Naive thymus-derived CD8-positive, alpha-beta T cell (primary cell): ENCODE results near the gene SPSB4. TPM values are rescaled to one million over a fixed set of nuclear protein-coding genes. Genes with fewer than 3 reads are reported as not detected.

Experiments used
- ATAC-seq, 2 donors: fragments of 150-1000 bp; cut with Tn5 transposase in 1 of 2; sonication (Bioruptor Pico), chemical (Tn5 transposase) in 1 of 2; 1 replicate in 1 of 2; 2 replicates in 1 of 2; pipeline ENCODE4 v1.10.0; 2021; ENCODE audit warnings: mild to moderate bottlenecking in 2 of 2, moderate library complexity in 2 of 2
- POLR2A ChIA-PET: fragments of 350-600 bp; sonication (Branson Sonifier 250); formaldehyde crosslinking; loops from one replicate; lab custom pipeline; 2021; ENCODE audit warnings: antibody characterized with exemption; lab: Charles Lee
- DNase-seq, 10 donors: peaks; one replicate each; pipeline versions ENCODE4 v3.0.0 to v3.0.0-alpha.2; 2020 to 2022
- H3K27ac Mint-ChIP-seq, 10 donors: one replicate each; pipeline ENCODE4 v1.8.0; 2020 to 2022; ENCODE audit warnings: mild to moderate bottlenecking in 10 of 10, mixed read lengths in 10 of 10, moderate library complexity in 4 of 10, inconsistent platforms in 1 of 10
- H3K27me3 Mint-ChIP-seq, 5 donors: one replicate each; pipeline ENCODE4 v1.8.0; 2021 to 2022; ENCODE audit warnings: mixed read lengths in 5 of 5
- H3K36me3 Mint-ChIP-seq, 3 donors: one replicate each; pipeline ENCODE4 v1.8.0; 2020 to 2022; ENCODE audit warnings: mixed read lengths in 3 of 3, mild to moderate bottlenecking in 2 of 3, inconsistent platforms in 1 of 3
- H3K4me1 Mint-ChIP-seq, 4 donors: one replicate each; pipeline ENCODE4 v1.8.0; 2021 to 2022; ENCODE audit warnings: mixed read lengths in 4 of 4
- H3K4me3 Mint-ChIP-seq, 10 donors: one replicate each; pipeline ENCODE4 v1.8.0; 2020 to 2022; ENCODE audit warnings: mild to moderate bottlenecking in 10 of 10, mixed read lengths in 10 of 10, moderate library complexity in 6 of 10, inconsistent platforms in 1 of 10
- H3K9me3 Mint-ChIP-seq, 9 donors: one replicate each; pipeline ENCODE4 v1.8.0; 2020 to 2022; ENCODE audit warnings: mixed read lengths in 9 of 9, mild to moderate bottlenecking in 3 of 9, inconsistent platforms in 1 of 9, moderate library complexity in 1 of 9
- polyA plus RNA-seq, 3 donors: library from polyadenylated mRNA; unstranded; fragments of 300-500 nt; fragmentation: Illumina TruSeq; gene quantifications; one replicate each; pipeline ENCODE4 v1.2.3, GENCODE V29; 2021
- total RNA-seq, 8 experiments: library from RNA in 2 of 8; stranded (reverse) in 2 of 8; gene quantifications; one replicate each; pipeline ENCODE4 v1.2.3 and lab custom pipeline; 2021 to 2026

Gene SPSB4
- total and polyA plus RNA-seq, 5 experiments from 2014 or later: not detected

GRCh38 chr3:141057436-141057835, 6.3 kb downstream of the SPSB4 start:
- peaks cover 0 to 2% (median 1%) of the 10 kb centered on the region in 4 donors for H3K4me1 Mint-ChIP-seq
- ATAC-seq (no peak), DNase-seq (no peak)
- no peak overlapping the region for H3K4me3 Mint-ChIP-seq
- peaks cover 0 to under 1% (median 0%) of the 10 kb centered on the region in 3 donors for H3K36me3 Mint-ChIP-seq
- H3K9me3 Mint-ChIP-seq: peaks cover 0 to 3% (median 0%) of the 10 kb centered on the region in 9 donors
- POLR2A ChIA-PET: no interaction called here
- no peak overlapping the region for H3K27ac Mint-ChIP-seq
- H3K27me3 Mint-ChIP-seq: peaks cover 13 to 33% (median 17%) of the 10 kb centered on the region in 5 donors

GRCh38 chr3:141057946-141058800, 7.0 kb downstream of the SPSB4 start:
- Mint-ChIP-seq H3K4me3 (no peak overlapping the region), H3K4me1 (no peaks in the 10 kb centered on the region), H3K36me3 (no peaks in the 10 kb centered on the region), H3K27me3 (peaks cover 12 to 25% (median 15%) of the 10 kb centered on the region in 5 donors), H3K27ac (no peak overlapping the region), H3K9me3 (peaks cover 0 to 3% (median 0%) of the 10 kb centered on the region in 9 donors)
- ATAC-seq: no peak
- no peak for DNase-seq
- POLR2A ChIA-PET: no interaction called here

GRCh38 chr3:141058996-141059395, 7.8 kb downstream of the SPSB4 start:
- no peak for DNase-seq
- peaks cover 7 to 17% (median 9%) of the 10 kb centered on the region in 5 donors for H3K27me3 Mint-ChIP-seq
- peaks cover 3 to 8% (median 4%) of the 10 kb centered on the region in 4 donors for H3K4me1 Mint-ChIP-seq
- H3K36me3 Mint-ChIP-seq: no peaks in the 10 kb centered on the region
- POLR2A ChIA-PET: no interaction called here
- H3K27ac Mint-ChIP-seq: no peak overlapping the region
- no peak overlapping the region for H3K4me3 Mint-ChIP-seq
- ATAC-seq: no peak
- H3K9me3 Mint-ChIP-seq: peaks cover 0 to 3% (median 0%) of the 10 kb centered on the region in 9 donors

DNA sequence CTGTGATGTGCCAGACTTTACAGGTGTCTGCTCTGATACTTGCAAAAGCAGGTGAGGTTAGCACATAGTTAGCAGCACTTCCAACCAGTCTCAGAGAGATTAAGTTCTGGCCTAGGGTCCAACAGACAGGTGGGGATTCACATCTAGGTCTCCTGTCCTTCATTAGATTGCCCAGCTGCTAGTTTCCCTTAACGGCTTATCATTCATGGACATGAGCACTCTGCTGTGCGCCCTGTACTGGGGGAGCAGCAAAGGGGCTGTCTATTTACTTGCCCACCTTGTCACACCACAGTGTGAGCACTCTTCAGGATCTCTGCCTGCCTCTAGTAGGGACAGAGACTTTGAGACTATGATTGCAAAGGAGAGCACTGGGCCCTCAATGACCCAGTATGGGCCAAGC, 8.7 kb downstream of the SPSB4 start:
- POLR2A ChIA-PET: no interaction called here
- Mint-ChIP-seq H3K36me3 (no peaks in the 10 kb centered on the region), H3K27me3 (peaks cover 4 to 11% (median 9%) of the 10 kb centered on the region in 5 donors), H3K9me3 (peaks cover 0 to 4% (median 0%) of the 10 kb centered on the region in 9 donors), H3K4me3 (no peak overlapping the region), H3K27ac (no peak overlapping the region), H3K4me1 (peaks cover 6 to 11% (median 7%) of the 10 kb centered on the region in 4 donors)
- DNase-seq (no peak), ATAC-seq (no peak)

- ATAC-seq (no peak), DNase-seq (no peak)
- Mint-ChIP-seq H3K4me1 (peaks cover 6 to 11% (median 7%) of the 10 kb centered on the region in 4 donors), H3K36me3 (no peaks in the 10 kb centered on the region), H3K27me3 (peaks cover 0 to 7% (median 5%) of the 10 kb centered on the region in 5 donors), H3K4me3 (no peak overlapping the region), H3K27ac (no peak overlapping the region), H3K9me3 (peaks cover 0 to 4% (median 0%) of the 10 kb centered on the region in 9 donors)
- POLR2A ChIA-PET: no interaction called here
Observed at GRCh38 chr3:141060327-141060726, 9.2 kb downstream of the SPSB4 start.

DNA sequence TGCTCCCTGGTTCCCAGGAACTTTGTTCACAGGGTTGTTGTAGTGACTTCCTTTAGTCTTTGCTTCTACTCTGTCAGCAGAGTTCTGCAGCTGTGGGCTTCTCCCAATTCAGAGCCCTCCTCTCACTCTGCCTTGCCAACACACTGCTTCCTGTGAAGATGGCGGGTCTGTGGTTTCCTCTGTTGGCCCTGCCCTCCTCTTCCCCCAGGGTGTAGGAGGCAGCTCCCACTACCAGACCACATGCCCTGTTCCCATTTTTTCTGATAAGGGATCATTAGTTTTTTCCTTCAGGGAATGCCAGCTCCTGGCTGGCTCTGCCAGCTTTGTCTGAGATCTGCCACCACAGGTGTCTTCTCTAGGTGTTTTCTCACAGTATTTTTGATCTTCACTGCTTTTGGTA, 12.7 kb downstream of the SPSB4 start:
- no peak for DNase-seq
- H3K4me1 Mint-ChIP-seq: peaks cover 6 to 11% (median 8%) of the 10 kb centered on the region in 4 donors
- POLR2A ChIA-PET: no interaction called here
- H3K9me3 Mint-ChIP-seq: peaks cover 0 to 4% (median 0%) of the 10 kb centered on the region in 9 donors
- H3K36me3 Mint-ChIP-seq: no peaks in the 10 kb centered on the region
- no peak for ATAC-seq
- peaks cover 0 to 2% (median 0%) of the 10 kb centered on the region in 5 donors for H3K27me3 Mint-ChIP-seq
- H3K4me3 Mint-ChIP-seq: no peak overlapping the region
- peak overlapping the region in 1 of 10 donors; percentile 44 for H3K27ac Mint-ChIP-seq

GRCh38 chr3:141064255-141064926, 13.2 kb downstream of the SPSB4 start:
- Mint-ChIP-seq H3K4me1 (peaks cover 6 to 11% (median 8%) of the 10 kb centered on the region in 4 donors), H3K27ac (no peak overlapping the region), H3K36me3 (no peaks in the 10 kb centered on the region), H3K9me3 (peaks cover 0 to 4% (median 0%) of the 10 kb centered on the region in 9 donors), H3K4me3 (no peak overlapping the region), H3K27me3 (peaks cover 0 to 2% (median 0%) of the 10 kb centered on the region in 5 donors)
- no peak for ATAC-seq
- DNase-seq: no peak
- POLR2A ChIA-PET: no interaction called here

GRCh38 chr3:141065258-141065657, 14.1 kb downstream of the SPSB4 start:
- H3K9me3 Mint-ChIP-seq: peaks cover 0 to 4% (median 0%) of the 10 kb centered on the region in 9 donors
- H3K36me3 Mint-ChIP-seq: no peaks in the 10 kb centered on the region
- DNase-seq (no peak), ATAC-seq (no peak)
- H3K27me3 Mint-ChIP-seq: peaks cover 0 to 2% (median 0%) of the 10 kb centered on the region in 5 donors
- peaks cover 6 to 11% (median 8%) of the 10 kb centered on the region in 4 donors for H3K4me1 Mint-ChIP-seq
- H3K27ac Mint-ChIP-seq: peak overlapping the region in 1 of 10 donors; percentile 62
- H3K4me3 Mint-ChIP-seq: no peak overlapping the region
- POLR2A ChIA-PET: no interaction called here

DNA sequence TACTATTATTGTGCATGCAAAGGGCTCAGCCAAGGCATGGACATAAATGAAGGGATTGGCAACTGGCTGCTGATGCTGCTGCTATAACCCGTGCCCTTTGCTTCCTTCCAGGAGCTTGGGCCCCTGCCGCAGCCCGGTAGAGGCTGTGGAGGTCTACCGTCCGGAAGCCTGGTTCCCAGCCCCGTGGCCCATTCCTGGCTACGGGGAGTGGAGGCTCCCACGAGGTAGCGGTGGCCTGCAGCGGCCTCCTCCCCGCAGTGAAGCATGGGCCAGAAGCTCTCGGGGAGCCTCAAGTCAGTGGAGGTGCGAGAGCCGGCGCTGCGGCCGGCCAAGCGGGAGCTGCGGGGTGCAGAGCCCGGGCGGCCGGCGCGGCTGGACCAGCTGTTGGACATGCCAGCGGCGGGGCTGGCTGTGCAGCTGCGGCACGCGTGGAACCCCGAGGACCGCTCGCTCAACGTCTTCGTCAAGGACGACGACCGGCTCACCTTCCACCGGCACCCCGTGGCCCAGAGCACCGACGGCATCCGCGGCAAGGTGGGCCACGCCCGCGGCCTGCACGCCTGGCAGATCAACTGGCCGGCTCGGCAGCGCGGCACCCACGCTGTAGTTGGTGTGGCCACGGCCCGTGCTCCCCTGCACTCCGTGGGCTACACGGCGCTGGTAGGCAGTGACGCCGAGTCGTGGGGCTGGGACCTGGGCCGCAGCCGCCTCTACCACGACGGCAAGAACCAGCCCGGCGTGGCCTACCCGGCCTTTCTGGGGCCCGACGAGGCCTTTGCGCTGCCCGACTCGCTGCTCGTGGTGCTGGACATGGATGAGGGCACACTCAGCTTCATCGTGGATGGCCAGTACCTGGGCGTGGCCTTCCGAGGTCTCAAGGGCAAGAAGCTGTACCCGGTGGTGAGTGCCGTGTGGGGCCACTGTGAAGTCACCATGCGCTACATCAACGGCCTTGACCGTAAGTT, 15.0 kb downstream of the SPSB4 start:
- peaks cover 6 to 11% (median 8%) of the 10 kb centered on the region in 4 donors for H3K4me1 Mint-ChIP-seq
- H3K27ac Mint-ChIP-seq: no peak overlapping the region
- no peaks in the 10 kb centered on the region for H3K36me3 Mint-ChIP-seq
- ATAC-seq: no peak
- no peak overlapping the region for H3K4me3 Mint-ChIP-seq
- no peak for DNase-seq
- H3K9me3 Mint-ChIP-seq: peaks cover 0 to 4% (median 0%) of the 10 kb centered on the region in 9 donors
- H3K27me3 Mint-ChIP-seq: peaks cover 0 to 2% (median 0%) of the 10 kb centered on the region in 5 donors
- POLR2A ChIA-PET: no interaction called here

- Mint-ChIP-seq H3K36me3 (no peaks in the 10 kb centered on the region), H3K27me3 (peaks cover 0 to 2% (median 0%) of the 10 kb centered on the region in 5 donors), H3K4me1 (peaks cover 6 to 11% (median 8%) of the 10 kb centered on the region in 4 donors), H3K4me3 (no peak overlapping the region), H3K27ac (no peak overlapping the region), H3K9me3 (peaks cover 0 to 4% (median 0%) of the 10 kb centered on the region in 9 donors)
- no peak for DNase-seq
- POLR2A ChIA-PET: no interaction called here
- ATAC-seq: no peak
Observed at GRCh38 chr3:141067206-141067974, 16.2 kb downstream of the SPSB4 start.

GRCh38 chr3:141070229-141070628, 19.1 kb downstream of the SPSB4 start:
- Mint-ChIP-seq H3K27me3 (no peaks in the 10 kb centered on the region), H3K9me3 (no peaks in the 10 kb centered on the region), H3K4me3 (no peak overlapping the region), H3K4me1 (peaks cover 0 to 3% (median 0%) of the 10 kb centered on the region in 4 donors), H3K36me3 (no peaks in the 10 kb centered on the region), H3K27ac (no peak overlapping the region)
- no peak for ATAC-seq
- POLR2A ChIA-PET: no interaction called here
- no peak for DNase-seq
